AG09309 (cell line): ENCODE measurements around the gene ARL8B.

ENCODE experiments used
- DNase-seq: peaks from one replicate; pipeline ENCODE4 v3.0.0-alpha.2; 2010; ENCODE audit warnings: low read depth
- H3K4me3 ChIP-seq: 2 replicates; pipeline ENCODE4 v1.5.1; 2011; ENCODE audit warnings: mild to moderate bottlenecking, low read depth, low read length, moderate library complexity; ENCODE audit not compliant: control insufficient read depth
- TF ChIP-seq, protein P1 (sequence below): IDR thresholded peaks from 2 replicates; pipeline ENCODE4 v1.5.1; 2011; ENCODE audit warnings: mild to moderate bottlenecking, low read depth, low read length, inconsistent platforms; ENCODE audit not compliant: insufficient read depth, control insufficient read depth; ENCODE audit errors: missing control alignments

ARL8B gene

GRCh38 chr3:5191555-5192304 lies 69.6 kb downstream of the ARL8B start:
- no peak for DNase-seq
- TF ChIP-seq, protein P1, sequence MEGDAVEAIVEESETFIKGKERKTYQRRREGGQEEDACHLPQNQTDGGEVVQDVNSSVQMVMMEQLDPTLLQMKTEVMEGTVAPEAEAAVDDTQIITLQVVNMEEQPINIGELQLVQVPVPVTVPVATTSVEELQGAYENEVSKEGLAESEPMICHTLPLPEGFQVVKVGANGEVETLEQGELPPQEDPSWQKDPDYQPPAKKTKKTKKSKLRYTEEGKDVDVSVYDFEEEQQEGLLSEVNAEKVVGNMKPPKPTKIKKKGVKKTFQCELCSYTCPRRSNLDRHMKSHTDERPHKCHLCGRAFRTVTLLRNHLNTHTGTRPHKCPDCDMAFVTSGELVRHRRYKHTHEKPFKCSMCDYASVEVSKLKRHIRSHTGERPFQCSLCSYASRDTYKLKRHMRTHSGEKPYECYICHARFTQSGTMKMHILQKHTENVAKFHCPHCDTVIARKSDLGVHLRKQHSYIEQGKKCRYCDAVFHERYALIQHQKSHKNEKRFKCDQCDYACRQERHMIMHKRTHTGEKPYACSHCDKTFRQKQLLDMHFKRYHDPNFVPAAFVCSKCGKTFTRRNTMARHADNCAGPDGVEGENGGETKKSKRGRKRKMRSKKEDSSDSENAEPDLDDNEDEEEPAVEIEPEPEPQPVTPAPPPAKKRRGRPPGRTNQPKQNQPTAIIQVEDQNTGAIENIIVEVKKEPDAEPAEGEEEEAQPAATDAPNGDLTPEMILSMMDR = no peak
- no peak overlapping the region for H3K4me3 ChIP-seq

DNA sequence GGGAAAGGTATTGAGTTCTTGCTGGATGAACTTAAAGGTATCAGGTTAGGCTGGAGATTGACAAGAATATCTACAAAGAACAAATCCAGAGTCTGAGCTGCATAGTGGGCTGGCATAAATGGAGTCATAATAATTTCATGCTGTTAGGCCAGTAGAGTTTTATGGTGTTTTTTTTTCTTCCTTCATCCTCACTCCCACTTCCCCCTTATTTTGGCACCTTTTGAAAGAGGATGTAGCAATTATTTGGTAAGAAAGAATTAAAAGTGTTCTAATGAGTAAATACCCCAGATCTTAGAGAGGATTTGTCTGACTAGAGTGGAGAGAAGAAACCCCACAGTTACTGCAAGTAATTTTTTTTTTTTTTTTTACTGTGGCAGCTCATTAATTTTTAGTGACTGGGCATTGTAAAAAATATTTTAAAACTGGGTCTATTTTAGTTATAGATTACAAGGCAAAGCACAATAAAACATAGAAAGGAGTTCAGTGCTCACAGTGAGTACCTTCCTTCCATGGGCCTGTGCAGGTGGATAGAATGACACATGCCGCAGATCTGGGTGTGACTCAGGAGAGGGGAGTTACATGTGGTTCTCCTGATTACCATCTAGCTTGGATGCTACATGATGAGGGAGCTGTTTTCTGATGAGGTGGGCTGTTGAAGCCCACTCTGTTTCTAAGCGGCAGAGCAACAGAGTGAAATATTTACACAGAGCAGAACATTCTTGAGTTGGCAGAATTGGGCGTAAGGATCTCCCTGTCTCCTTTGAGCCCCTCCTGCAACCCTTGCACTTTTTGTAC lies 70.7 kb downstream of the ARL8B start:
- no peak overlapping the region for H3K4me3 ChIP-seq
- TF ChIP-seq, protein P1 = no peak
- no peak for DNase-seq

- no peak for DNase-seq
- TF ChIP-seq, protein P1 = no peak
- no peak overlapping the region for H3K4me3 ChIP-seq
These were observed 72.2 kb downstream of the ARL8B start for GRCh38 chr3:5194341-5194740.

- no peak overlapping the region for H3K4me3 ChIP-seq
- DNase-seq = no peak
- TF ChIP-seq, protein P1 = no peak
These were observed 72.9 kb downstream of the ARL8B start for GRCh38 chr3:5194801-5195509.

GRCh38 chr3:5195605-5196004 lies 73.5 kb downstream of the ARL8B start:
- no peak overlapping the region for H3K4me3 ChIP-seq
- TF ChIP-seq, protein P1 = no peak
- DNase-seq = no peak

- TF ChIP-seq, protein P1 = no peak
- DNase-seq = no peak
- no peak overlapping the region for H3K4me3 ChIP-seq
These were observed 74.9 kb downstream of the ARL8B start for GRCh38 chr3:5197022-5197421.
